HEK293 (cell line): Measurements from ENCODE around the gene COL9A2.

Experiments
- CTCF ChIP-seq: fragments of 450-650 bp; formaldehyde crosslinking; IDR thresholded peaks from 2 replicates; pipeline ENCODE4 v1.5.1; 2016; ENCODE audit warnings: missing biosample characterization, missing genetic modification characterization
- HOXD13 ChIP-seq: sonication (generic); formaldehyde crosslinking; IDR thresholded peaks from 2 replicates; pipeline ENCODE4 v1.8.0; 2022; ENCODE audit warnings: missing genetic modification reagents, borderline replicate concordance
- KLF1 ChIP-seq: fragments of 450-650 bp; formaldehyde crosslinking; IDR thresholded peaks from 2 replicates; pipeline ENCODE4 v1.5.1; 2016; ENCODE audit warnings: missing biosample characterization, missing genetic modification characterization
- OVOL3 ChIP-seq: fragments of 450-650 bp; formaldehyde crosslinking; IDR thresholded peaks from 2 replicates; pipeline ENCODE4 v1.5.1; 2016; ENCODE audit warnings: missing biosample characterization, missing genetic modification characterization
- ZSCAN18 ChIP-seq: fragments of 450-650 bp; formaldehyde crosslinking; IDR thresholded peaks from 2 replicates; pipeline ENCODE4 v1.5.1; 2016; ENCODE audit warnings: missing biosample characterization, missing genetic modification characterization

- TF ChIP-seq CTCF (tag by site-specific recombination) (no peak), KLF1 (tag by site-specific recombination) (no peak), HOXD13 (CRISPR knock-in tag) (no peak), OVOL3 (tag by site-specific recombination) (no peak), ZSCAN18 (no peak)
Measured at GRCh38 chr1:40357625-40358024, 40.5 kb upstream of the COL9A2 start.
